NCI-H2227 (cell line): ENCODE results near the gene LRRC1.

Source experiments
- DNase-seq: peaks from one replicate; lab custom pipeline; 2025; ENCODE audit not compliant: unreplicated experiment; lab: John Stamatoyannopoulos, UW

LRRC1 gene

DNA sequence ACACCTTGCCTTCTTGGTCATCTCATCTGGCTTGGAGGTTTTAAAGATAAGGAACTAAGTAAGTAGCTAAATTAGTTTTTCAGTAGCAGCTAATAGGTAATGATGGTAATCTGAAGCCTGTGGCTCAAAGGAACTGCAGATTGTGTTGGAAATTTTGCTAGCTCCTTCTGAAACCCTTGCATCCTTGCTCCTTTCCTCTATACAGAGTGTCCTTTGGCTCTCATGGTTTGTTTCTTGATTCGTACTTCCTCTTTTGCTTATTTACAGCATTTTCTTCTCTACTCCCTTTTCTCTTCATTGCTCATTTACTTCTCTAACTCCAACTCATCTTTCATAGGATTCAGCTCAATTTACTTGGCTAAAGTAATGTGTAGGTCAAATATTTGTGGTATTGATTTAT, 19.0 kb downstream of the LRRC1 start:
- no peak for DNase-seq

DNA sequence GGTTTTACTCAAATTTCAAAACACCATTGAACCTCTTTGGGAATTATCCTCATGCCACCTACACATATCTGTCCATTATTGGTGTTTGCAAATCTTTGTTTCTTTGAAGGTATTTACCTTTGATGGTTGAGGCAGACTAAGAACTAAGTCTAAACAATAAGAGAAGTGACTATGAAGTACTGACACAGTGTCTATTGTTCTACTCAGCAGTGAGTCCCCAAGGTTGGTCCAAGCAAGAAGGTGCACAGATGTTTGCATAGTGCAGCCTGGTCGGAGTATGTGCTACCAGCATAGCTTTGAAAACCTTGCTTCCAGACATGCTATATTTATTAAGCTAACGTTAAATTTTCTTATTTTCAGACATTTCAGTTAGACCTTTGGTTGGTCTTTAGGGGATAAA, 19.5 kb downstream of the LRRC1 start:
- DNase-seq, result no peak

DNA sequence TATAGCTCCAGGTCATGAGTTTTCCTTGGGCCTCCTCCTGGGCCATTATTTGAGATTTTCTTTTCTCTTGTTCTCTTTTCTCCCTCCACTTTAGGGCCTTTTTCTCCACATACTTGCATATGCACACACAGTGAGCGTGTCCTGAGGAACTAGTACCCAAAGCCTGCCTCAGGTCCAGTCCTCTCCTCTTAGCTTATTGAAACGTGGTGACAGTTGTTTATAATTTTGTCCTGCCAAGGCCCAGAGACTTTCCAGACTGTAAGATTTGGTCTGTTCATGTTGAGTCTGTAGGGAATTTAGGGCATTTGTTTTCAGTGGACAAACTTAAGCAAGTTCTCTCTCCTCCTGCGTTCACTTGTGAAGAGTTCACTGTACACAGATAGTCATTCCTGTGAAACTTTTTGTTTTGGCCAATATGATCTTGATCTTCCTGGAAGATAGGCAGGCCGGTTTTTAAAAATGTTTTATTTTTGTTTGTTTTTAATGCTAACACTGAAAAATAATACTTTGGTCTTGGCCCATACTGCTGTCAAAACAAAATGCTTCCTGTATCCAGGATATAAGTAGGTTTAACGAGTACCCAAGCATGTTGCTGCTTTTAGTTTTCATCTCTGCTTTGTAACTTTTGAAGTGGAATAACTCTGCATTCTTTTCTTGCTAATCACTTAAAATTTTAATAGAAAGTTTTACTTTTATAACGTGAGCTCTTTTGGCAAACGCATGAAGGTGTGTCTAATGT, 20.7 kb downstream of the LRRC1 start:
- no peak for DNase-seq

DNA sequence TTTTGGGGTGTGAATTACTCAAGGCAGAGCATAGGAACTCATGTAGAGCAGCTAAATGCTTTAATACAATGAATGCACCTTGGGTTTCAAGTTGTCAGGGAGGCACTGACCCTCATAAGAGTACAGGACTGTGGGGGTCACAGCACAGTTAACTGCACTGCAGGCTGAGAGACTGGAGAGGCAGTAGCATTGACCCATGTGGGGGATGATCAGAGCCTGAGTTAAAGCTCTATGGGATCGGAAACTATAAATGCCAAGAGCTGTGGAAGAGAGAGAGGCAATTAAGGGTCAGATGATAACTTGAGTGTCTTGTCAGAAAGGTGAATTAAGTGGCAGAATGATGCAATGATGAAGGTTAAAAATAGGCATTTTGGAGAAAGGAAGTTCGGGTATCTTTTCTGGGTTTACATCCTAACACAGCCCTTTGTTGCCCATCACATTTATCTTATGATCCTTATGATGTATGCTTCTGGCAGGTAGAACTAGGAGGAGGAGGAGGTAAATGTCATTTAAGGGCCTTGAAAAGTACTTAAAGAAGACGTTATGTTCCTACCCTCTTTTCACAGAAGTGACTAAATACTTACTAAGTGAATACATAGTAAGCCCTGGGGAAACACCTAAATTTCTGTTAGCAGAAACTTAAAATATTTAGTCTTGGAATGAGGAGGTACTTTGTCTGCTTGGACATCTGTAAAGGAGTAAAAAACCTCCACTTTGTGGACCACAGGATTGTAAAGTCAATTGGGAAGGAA, 24.2 kb downstream of the LRRC1 start:
- no peak for DNase-seq

DNA sequence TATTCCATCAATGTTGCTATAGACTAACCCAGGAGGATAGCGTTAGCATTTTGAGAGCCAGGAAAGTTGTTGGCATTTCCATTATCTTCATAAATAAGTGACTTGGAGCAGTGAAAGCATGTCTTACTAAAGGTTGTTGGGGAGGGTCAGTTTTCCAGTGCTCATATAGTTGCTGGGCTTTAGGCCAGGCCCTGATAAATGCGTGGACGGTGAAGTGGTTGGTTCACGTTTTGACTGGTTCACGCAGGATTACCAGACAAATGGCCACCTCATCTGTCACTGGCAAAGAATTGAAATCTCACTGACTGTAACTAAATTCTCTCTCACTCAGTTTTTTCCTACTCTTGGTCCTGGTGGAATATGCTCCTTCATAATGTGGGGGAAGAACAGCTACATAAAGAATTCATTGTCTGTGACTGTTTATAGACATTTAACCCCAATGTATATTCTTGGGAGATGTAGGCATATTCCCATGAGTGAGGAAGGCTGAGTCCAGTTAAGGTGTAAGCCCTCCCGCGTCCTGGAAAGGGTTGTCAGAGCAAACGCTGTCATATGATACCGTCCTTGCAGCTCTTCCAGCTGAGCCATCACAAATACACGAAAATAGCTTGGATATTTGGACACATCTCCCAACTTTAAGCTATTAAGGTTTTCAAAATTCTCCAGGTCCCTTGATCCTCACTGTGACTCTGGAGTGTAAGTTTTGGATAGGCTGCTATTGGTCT, 27.8 kb downstream of the LRRC1 start:
- DNase-seq, result no peak

DNA sequence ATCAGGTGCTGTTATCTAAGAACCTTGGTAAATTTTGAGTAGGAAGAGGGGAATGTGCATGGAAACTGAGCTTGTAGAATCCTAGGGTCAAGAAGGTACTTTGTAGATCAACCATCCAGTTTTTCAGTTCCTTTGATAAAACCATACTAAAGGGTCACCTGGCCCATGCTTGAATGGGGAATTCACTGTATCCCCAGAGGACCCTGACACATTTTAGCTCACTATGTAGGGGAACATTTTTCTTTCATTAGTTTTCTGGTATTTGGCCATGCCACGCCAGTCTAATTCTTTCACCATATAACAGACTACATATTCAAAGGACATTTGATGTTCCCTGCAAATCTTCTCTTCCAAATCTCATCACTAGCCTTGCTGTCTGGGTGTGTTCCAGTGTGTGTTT, 29.9 kb downstream of the LRRC1 start:
- no peak for DNase-seq

DNA sequence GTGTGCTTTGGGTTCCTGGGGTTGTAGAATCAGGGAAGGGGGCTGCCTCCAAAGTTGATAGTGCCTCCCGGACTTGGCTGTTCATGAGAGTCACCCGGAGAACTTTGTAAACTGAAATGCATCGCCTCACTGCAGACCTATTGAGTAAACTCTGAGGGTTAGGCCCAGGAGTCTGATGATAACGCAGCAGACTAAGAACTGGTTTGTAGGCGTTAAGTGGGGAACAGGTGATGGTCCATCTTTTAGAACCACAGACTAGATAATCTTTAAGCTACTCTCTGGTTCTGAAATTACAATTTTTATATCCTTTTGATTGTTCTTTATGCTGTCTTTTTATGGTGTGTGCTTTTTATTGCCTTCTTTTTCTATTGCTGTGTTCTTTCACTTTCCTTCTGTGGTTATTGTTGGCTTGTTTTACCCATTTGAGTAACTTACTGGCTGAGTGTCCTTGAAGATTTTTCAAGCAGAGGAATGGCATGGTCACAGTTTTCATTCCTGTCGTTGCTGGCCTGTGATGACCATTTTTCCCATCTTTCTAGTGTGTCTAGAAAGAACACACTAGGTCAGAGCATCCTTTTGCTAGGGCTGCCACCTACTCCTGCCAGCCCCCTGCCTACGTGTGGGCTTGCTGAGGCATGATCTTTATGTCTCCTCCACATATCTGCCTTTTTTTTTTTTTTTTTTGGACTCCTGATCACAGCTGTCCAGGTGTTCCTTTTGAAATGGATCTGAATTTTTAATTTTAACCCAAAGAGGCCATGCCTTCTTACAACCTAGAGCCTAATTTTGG, 30.9 kb downstream of the LRRC1 start:
- DNase-seq, result no peak

DNA sequence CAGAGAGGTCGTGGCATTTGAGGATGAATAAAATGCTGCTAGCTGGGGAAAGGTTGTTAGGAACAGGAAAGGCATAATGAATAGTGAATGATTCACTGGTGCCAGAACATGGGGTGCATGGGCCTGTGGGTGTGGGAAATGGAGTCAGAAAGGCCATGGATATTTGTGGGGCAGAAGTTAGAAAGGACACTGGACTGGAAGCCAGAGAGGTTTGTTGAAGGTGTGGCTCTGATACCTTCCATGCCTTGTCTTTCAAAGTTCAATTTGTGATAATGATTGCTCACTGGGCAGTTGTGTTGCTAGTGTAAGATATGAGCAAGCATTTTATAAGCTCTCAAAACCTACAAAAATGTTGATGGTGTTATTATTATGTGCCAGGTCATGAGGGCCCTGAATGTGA, 32.7 kb downstream of the LRRC1 start:
- no peak for DNase-seq

DNA sequence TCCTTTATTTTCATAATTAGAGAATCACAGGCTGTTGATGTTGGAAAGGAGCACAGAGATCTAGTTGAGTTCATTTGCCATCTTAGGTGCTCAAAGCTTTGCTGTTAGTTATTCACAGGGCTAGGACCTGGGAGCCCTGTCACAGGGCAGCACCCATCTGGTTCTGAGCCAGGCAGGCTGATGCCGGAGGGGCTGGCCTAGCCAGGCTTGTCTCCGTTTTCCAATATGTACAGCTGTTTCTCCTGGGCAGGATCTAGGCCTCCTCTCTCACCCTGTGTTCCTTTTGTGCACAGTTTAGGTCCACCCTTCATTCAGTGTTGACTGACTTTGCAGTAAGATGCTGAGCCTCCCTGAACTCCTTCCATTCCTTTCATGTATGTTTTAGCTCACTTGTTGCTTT, 33.4 kb downstream of the LRRC1 start:
- DNase-seq, result no peak

DNA sequence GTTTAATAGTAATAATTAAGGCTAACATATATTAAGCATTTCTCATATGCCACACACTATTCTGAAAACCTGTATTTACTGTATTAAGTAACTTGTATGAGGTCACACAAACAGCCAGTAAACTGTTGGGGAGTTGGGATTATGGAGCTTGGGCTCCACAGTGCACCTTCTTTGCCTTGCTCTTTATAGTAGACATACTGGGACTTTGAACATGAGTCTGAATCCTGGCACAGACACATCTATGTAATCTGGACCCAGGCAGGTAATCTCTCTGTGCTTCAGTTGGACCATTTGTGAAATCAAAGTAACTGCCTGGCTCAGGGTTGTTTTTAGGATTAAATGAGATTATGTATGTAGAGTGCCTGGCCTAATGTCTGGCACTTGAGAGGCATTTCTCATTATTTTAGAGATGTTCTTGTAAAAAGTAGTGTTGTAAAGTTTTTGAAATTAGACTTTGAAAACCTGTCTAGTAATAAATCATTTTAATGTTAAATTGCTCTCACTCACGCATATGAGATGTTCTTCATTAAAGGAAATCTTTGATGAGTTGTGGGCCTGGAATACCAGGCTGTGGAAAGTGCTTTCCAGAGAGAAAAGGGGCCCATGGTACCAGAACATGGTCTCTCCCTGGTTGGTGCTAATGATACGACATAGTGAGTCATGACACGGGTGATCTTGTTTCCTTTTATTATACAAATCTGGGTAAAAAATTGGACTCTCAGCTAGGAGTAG, 34.3 kb downstream of the LRRC1 start:
- DNase-seq, result no peak

DNA sequence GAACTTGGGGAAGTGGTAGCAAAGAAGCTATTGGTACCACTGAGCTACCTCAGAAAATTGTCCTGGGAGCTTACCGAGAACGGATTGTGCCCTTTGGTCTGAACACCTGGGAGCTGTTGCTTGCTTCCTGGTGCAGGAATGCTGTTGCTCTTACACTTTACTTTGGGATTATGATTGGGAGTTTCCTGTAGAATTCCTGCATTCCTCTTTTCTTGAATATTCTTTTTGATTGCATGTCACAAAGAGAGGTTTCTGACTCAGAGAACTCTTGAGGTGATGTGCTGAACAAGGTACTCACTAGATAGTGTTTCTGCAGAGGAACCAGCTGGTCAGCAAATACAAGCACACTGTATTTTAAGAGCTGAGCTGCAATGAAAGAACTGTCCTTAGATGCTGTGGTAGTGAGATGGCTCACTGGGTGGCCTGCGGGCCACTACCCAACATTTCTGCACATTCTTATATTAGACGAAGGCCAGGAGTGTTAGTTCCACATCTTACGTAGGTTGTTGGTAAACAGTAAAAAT, 35.0 kb downstream of the LRRC1 start:
- DNase-seq, result no peak

DNA sequence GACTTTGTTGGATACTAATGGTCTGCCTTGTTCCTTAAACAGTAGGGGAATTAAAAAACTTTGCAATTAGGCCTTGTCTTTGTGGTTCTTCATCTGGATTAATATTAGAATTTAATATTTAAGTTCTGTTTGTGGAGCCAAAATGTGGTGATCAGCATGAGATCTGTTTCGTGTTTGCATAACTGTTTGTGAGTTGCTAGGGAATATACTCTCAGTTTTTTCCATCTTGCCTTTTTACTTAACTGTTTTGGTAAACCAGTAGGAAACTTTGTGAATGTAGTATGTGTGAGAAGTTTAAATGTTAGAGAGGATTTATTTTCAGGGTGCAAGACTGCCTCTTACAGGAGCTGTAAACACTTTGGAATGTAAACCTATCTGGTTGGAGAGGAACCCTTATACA, 35.6 kb downstream of the LRRC1 start:
- no peak for DNase-seq

DNA sequence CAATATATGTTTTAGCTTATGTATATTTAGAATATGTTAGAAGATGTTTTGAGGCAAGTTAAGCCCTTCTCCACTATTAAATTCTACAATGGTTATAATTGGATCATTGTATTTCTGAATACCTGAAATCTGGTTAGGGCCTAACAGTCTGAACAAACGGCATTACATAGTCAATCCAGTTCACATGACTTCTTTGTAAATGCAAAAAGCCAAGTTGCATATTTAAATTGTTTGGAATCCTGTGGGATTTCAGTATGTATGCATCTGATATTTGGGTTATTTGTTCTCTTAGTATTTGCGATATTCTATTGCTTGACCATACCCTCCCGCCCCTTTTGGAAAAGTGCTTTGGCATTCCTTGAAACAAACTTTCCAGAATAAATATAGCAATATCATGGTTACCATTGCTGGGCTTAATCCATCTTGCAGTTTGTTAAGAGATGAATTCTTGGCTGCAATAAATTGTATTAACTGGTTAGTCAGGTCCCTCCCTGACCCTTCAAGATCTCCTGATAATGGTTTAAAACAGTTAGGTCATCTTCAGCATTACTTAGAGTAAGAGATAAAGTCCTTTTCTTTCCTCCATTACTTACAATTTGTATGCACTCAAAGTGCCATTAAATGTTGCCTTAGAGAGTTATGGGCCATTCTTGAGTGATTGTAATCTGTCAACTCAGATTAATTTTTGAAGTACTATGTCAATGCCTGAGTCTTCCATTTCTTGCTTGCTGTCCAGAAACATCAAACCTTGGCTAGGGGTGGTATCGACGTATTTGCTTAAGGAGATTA, 36.5 kb downstream of the LRRC1 start:
- no peak for DNase-seq

DNA sequence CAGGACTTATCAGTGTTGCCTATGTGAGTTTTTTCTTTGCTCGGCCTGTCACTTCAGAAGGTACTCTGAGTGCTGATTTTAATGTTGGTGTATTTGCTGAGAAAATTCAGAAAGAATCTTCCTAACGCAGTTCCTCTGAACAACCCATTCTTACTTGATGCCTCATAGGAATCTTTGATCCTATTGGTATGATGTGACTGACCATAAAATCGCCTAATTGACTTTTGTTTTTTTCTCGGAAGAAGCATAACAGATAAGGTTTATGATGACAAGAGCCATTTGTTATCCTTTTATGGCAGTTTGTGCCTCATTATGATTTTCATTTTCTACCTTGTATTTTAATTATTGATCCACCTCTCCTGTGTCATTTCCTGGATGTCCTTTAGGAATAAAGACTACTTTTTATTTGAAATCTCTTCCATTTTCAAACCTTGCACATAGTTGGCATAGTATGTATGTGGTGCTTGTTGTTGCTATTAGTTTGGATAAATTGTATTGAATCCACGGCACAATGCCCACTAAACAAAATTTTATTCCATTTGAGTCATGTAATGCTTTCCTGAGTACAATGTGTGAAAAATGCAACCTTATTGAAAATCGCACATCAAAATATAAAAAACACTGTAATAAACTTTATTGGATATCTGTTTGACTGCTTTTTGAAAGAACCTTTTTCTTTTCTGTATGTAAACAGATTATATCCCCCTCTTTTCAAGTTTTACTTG, 37.3 kb downstream of the LRRC1 start:
- DNase-seq, result no peak

DNA sequence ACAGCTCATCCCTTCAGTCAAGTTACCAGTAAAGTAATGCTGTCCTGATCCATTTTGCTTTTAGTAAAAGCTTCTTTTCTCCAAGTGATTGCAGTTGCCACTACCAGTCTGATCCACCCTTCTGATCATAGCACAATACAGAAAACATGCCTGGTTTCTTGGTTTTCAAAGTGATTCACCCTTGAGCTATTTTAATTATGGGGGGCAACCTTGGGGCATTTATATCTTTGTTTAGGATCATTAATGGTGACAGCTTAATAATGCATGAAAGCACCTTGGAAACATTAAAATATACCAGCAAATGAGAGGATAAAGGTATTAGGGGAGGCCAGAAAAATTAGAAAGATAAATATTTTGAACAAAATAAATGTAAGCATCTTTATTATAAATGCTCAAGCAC, 38.4 kb downstream of the LRRC1 start:
- no peak for DNase-seq

DNA sequence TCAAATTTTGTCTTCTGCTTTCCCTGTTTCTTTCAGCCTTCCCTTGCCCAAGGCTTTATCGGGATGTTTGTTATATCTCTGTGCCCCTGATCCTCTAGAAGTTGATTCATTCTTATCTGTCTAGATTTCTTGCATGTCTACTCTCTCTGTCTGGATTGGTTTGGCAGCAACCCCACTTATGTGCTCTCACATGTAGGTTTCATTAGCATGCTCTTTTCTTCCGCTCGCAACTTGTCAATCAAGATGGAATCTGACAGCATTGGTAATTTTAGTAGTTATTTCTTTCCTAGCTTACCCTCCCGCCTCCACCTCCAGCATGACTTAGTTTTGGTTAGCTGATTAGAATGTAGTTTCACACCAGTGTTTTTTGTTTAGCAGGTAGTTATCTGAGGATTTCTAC, 39.3 kb downstream of the LRRC1 start:
- DNase-seq, result no peak

DNA sequence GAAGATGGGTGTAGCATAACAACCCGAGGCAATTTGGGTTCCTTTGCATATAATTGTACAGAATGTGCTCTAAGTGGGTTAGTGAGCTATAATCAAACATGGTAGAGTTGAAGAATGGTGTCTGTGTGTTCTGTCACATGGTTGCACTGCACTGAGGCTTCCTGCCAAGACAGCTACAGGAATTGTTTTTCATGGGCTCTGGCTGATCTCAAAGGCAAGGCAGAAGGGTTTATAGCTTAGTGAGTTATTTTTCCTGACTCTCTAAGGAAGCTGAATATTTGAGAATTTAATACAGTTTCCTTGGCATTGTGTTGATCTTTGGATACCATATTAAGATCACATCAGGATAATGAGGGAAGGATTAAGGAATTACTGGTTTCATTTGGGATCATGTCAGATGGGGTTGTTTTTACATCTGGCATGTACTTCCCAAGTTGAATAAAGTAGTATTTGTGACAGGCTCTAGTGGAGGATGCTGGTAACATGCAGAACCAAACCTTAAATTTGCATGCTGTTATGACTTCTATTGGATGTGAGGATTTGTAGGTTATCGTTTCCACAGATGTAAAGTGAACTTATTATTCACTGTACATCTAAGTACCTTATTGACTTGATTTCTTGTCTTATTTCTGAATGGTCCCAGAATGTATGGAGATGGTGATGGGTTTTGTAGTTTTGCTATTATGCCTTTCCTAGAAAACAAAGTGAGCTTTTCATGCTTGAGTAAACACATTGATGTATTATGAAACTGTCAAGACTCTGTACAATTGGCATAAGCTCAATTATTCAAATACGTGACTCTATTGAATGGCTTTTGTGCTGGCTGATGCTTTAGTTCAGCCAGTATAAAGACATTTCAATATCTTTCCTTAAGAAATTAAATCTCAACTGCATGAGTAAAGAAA, 43.3 kb downstream of the LRRC1 start:
- peak; percentile 29 for DNase-seq

DNA sequence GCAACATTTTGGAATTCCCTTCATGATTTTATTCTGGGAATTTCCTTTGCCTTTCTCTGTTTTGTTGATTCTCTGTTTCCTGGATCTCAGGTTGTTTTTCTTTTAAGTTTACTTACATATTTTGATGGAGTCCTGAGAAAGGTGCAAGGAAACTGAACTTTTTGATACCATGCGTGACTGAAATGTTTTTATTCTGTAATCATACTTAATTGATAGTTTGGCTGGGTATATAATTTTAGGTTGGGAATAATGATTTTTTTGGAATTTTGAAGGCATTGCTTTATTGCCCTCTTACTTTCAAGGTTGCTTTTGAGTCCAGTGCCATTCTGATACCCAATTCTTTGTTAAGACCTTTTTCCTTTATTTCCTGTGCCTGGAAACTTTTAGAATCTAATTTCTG, 45.2 kb downstream of the LRRC1 start:
- DNase-seq, result no peak
